ENCODE data around the gene PRKN. TPM values are rescaled to one million over a fixed set of nuclear protein-coding genes. Genes with fewer than 3 reads are reported as not detected.

The PRKN gene
- total RNA-seq, 1 experiment from 2014 or later = 2.0 TPM

DNA sequence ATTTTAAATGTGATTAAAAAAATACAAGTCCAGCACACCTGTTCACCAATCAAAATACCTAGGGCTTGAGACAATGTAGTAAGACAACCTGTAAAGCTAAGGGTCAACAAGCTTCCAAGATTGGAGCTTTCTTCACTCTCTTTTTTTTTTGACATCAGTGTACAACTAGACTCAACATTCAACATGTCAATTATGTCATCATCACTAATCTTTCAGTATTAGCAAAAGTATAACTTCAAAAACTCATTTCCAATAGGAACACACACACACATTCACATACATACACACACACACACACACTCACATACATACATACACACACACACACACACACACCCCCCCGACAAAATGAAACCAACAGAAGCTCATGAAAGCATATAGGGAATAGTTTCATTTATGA, 26.0 kb downstream of the PRKN start:
- Histone ChIP-seq H4K91ac (ENCODE audit: insufficient read length, low read depth, low read length) (no peak overlapping the region), H2AFZ (ENCODE audit: low read length) (no peak overlapping the region), H3K4me1 (ENCODE audit: insufficient read depth, low read length) (no peaks in the 10 kb centered on the region), H3K79me1 (ENCODE audit: insufficient read depth, low read depth, low read length, poor library complexity, severe bottlenecking) (no peaks in the 10 kb centered on the region), H2BK120ac (ENCODE audit: low read depth, low read length, poor library complexity, severe bottlenecking) (no peak overlapping the region), H3K56ac (ENCODE audit: insufficient read length, low read depth, low read length) (no peak overlapping the region), H3K18ac (ENCODE audit: insufficient read length, low read depth, low read length) (no peak overlapping the region), H4K20me1 (ENCODE audit: control insufficient read depth, insufficient read depth, insufficient read length) (no peaks in the 10 kb centered on the region), H3K23me2 (ENCODE audit: insufficient read length, low read depth, low read length, poor library complexity, severe bottlenecking) (no peaks in the 10 kb centered on the region), H3K79me2 (ENCODE audit: insufficient read depth, low read length) (no peaks in the 10 kb centered on the region), H3K9me3 (ENCODE audit: control insufficient read depth, low read depth, low read length) (no peaks in the 10 kb centered on the region), H2BK5ac (ENCODE audit: insufficient read length, low read length) (no peak overlapping the region), H3K23ac (ENCODE audit: insufficient read length, low read depth, low read length) (no peak overlapping the region), H3K4me2 (ENCODE audit: insufficient read depth, insufficient read length, low read length) (no peak overlapping the region), H3K14ac (ENCODE audit: insufficient read depth, low read length) (no peak overlapping the region), H2BK15ac (ENCODE audit: low read depth, low read length) (no peak overlapping the region), H3T11ph (ENCODE audit: low read length) (no peak overlapping the region), H4K5ac (ENCODE audit: insufficient read length, low read depth, low read length) (no peak overlapping the region), H3K27ac (ENCODE audit: insufficient read length, low read depth, low read length) (no peak overlapping the region), H2BK20ac (ENCODE audit: low read depth, low read length, poor library complexity, severe bottlenecking) (no peak overlapping the region), H3K4ac (ENCODE audit: low read depth, low read length) (no peak overlapping the region), H3K9ac (ENCODE audit: extremely low read depth, insufficient read length, low read length) (no peak overlapping the region), H3K27me3 (ENCODE audit: insufficient read depth, low read length) (no peaks in the 10 kb centered on the region), H2AK5ac (ENCODE audit: insufficient read length, low read length) (no peak overlapping the region), H2BK12ac (ENCODE audit: insufficient read length, low read depth, low read length) (no peak overlapping the region), H4K8ac (replicated peaks; ENCODE audit: insufficient read length, low read depth, low read length) (no peak overlapping the region)
- no CpG with 5 or more reads among the region's 1 CpG for WGBS (ENCODE audit: extremely low coverage, insufficient read length, low lambda C conversion rate)
- Mint-ChIP-seq H3K9me3 (no peaks in the 10 kb centered on the region), H3K27me3 (ENCODE audit: low read depth) (no peaks in the 10 kb centered on the region), H3K27ac (no peak overlapping the region), H3K4me1 (peaks cover 0 to 8% of the 10 kb centered on the region in 2 experiments; a peak in 2 of 4 replicates), H3K36me3 (ENCODE audit: insufficient read depth in 1 of 3, low read depth in 3 of 3) (no peaks in the 10 kb centered on the region), H3K4me3 (no peak overlapping the region)
- TF ChIP-seq, protein P1, sequence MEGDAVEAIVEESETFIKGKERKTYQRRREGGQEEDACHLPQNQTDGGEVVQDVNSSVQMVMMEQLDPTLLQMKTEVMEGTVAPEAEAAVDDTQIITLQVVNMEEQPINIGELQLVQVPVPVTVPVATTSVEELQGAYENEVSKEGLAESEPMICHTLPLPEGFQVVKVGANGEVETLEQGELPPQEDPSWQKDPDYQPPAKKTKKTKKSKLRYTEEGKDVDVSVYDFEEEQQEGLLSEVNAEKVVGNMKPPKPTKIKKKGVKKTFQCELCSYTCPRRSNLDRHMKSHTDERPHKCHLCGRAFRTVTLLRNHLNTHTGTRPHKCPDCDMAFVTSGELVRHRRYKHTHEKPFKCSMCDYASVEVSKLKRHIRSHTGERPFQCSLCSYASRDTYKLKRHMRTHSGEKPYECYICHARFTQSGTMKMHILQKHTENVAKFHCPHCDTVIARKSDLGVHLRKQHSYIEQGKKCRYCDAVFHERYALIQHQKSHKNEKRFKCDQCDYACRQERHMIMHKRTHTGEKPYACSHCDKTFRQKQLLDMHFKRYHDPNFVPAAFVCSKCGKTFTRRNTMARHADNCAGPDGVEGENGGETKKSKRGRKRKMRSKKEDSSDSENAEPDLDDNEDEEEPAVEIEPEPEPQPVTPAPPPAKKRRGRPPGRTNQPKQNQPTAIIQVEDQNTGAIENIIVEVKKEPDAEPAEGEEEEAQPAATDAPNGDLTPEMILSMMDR (conservative IDR thresholded peaks at IDR 0.05) = no peak
- no peak for DNase-seq
